Measurements from ENCODE around the gene PHLDB2.

DNA sequence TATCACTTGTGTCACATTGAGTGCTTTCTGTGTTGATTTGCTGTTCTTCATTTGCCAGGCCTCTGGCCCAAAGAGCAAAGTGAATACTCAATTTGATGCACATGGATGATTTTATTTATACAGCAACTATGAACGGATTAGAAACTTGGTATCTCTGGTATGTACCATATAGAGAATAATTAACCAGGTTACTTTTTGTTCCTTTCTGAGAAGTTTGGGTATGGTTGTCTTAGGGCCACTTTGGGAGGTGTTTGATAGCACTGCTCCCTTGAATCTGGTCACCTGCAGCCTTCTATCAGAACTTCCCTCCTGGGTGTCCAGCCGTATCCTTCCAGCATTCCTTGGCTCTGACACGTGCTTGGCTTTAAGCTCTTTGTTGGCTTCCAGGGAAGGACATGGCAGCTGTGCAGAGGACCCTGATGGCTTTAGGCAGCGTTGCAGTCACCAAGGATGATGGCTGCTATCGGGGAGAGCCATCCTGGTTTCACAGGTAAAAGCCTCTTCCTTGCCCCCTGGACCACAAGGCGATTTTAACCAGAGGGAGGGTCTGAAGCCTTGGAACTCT is 152.4 kb downstream of the PHLDB2 start:
- TF ChIP-seq, protein P1, sequence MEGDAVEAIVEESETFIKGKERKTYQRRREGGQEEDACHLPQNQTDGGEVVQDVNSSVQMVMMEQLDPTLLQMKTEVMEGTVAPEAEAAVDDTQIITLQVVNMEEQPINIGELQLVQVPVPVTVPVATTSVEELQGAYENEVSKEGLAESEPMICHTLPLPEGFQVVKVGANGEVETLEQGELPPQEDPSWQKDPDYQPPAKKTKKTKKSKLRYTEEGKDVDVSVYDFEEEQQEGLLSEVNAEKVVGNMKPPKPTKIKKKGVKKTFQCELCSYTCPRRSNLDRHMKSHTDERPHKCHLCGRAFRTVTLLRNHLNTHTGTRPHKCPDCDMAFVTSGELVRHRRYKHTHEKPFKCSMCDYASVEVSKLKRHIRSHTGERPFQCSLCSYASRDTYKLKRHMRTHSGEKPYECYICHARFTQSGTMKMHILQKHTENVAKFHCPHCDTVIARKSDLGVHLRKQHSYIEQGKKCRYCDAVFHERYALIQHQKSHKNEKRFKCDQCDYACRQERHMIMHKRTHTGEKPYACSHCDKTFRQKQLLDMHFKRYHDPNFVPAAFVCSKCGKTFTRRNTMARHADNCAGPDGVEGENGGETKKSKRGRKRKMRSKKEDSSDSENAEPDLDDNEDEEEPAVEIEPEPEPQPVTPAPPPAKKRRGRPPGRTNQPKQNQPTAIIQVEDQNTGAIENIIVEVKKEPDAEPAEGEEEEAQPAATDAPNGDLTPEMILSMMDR (IDR thresholded peaks at IDR 0.05): no peak
- TF ChIP-seq POLR2A (IDR thresholded peaks at IDR 0.05): no peak

All from uterus (tissue), 2 donors.